HEK293T (cell line): Measurements from ENCODE around the gene CDH4.

Experiments used
- ARNT ChIP-seq: fragments of 450-650 bp; IDR thresholded peaks from 2 replicates; pipeline ENCODE4 v1.6.1; 2017; ENCODE audit warnings: mild to moderate bottlenecking
- BHLHE40 ChIP-seq: fragments of 450-650 bp; IDR thresholded peaks from 2 replicates; pipeline ENCODE4 v1.6.1; 2016; ENCODE audit warnings: mild to moderate bottlenecking, moderate library complexity, borderline replicate concordance
- ELF4 ChIP-seq: fragments of 450-650 bp; IDR thresholded peaks from 2 replicates; pipeline ENCODE4 v1.6.1; 2017; ENCODE audit warnings: antibody characterized with exemption
- FOXA1 ChIP-seq: fragments of 450-650 bp; IDR thresholded peaks from 2 replicates; pipeline ENCODE4 v1.6.1; 2016; ENCODE audit warnings: mild to moderate bottlenecking
- FOXK2 ChIP-seq: fragments of 450-650 bp; IDR thresholded peaks from 2 replicates; pipeline ENCODE4 v1.6.1; 2016; ENCODE audit warnings: mild to moderate bottlenecking
- FOXM1 ChIP-seq: fragments of 450-650 bp; IDR thresholded peaks from 2 replicates; pipeline ENCODE4 v1.6.1; 2017; ENCODE audit warnings: mild to moderate bottlenecking, borderline replicate concordance
- HDGF ChIP-seq: fragments of 450-650 bp; IDR thresholded peaks from 2 replicates; pipeline ENCODE4 v1.6.1; 2017; ENCODE audit warnings: antibody characterized with exemption, borderline replicate concordance
- L3MBTL2 ChIP-seq: fragments of 450-650 bp; conservative IDR thresholded peaks from 2 replicates; pipeline ENCODE4 v1.6.1; 2016; ENCODE audit warnings: mild to moderate bottlenecking
- LEF1 ChIP-seq: fragments of 450-650 bp; IDR thresholded peaks from 2 replicates; pipeline ENCODE4 v1.6.1; 2017; ENCODE audit warnings: mild to moderate bottlenecking, borderline replicate concordance
- PKNOX1 ChIP-seq: fragments of 450-650 bp; IDR thresholded peaks from 2 replicates; pipeline ENCODE4 v1.6.1; 2016
- SP1 ChIP-seq: fragments of 450-650 bp; IDR thresholded peaks from 2 replicates; pipeline ENCODE4 v1.6.1; 2017
- SUZ12 ChIP-seq: fragments of 450-650 bp; IDR thresholded peaks from 2 replicates; pipeline ENCODE4 v1.6.1; 2016; ENCODE audit warnings: mild to moderate bottlenecking
- TARDBP ChIP-seq: fragments of 450-650 bp; IDR thresholded peaks from 2 replicates; pipeline ENCODE4 v1.6.1; 2016

- TF ChIP-seq SP1 = no peak
- TF ChIP-seq BHLHE40 = no peak
- no peak for TF ChIP-seq FOXA1
- no peak for TF ChIP-seq L3MBTL2
- no peak for TF ChIP-seq SUZ12
- TF ChIP-seq FOXM1 = no peak
- TF ChIP-seq ELF4 = no peak
- no peak for TF ChIP-seq FOXK2
- TF ChIP-seq TARDBP = no peak
- TF ChIP-seq ARNT = no peak
- no peak for TF ChIP-seq PKNOX1
- TF ChIP-seq LEF1 = no peak
- no peak for TF ChIP-seq HDGF
Measured at GRCh38 chr20:61523145-61523544, 271.1 kb downstream of the CDH4 start.
